GM12878 (cell line): ENCODE results near the gene DDIT4. TPM values are rescaled to one million over a fixed set of nuclear protein-coding genes. Genes with fewer than 3 reads are reported as not detected.

Experiments
- HCFC1 ChIP-seq: fragments of 150-350 bp; IDR thresholded peaks from 2 replicates; pipeline ENCODE4 v1.6.1; 2014; ENCODE audit warnings: low read length
- IKZF2 ChIP-seq, 2 experiments: fragments of 450-650 bp; IDR thresholded peaks; 2 replicates each; pipeline ENCODE4 v1.6.1; 2017; ENCODE audit warnings: mild to moderate bottlenecking in 2 of 2, moderate library complexity in 2 of 2
- NFYA ChIP-seq: IDR thresholded peaks from 2 replicates; pipeline ENCODE4 v1.6.1; 2011; ENCODE audit warnings: low read depth, mild to moderate bottlenecking, low read length, improper control_type of control experiment, borderline replicate concordance
- polyA plus RNA-seq, 11 experiments: library from polyadenylated mRNA; depleted of rRNA in 4 of 11; unstranded in 6 of 11; stranded (reverse) in 5 of 11; fragments of >200 nt; fragmentation: Nextera tagmentation in 4 of 11; fragmentation: Illumina TruSeq in 1 of 11; extraction: Ambion mirVana in 4 of 11; extraction: Trizol in 1 of 11; gene quantifications; 1 replicate in 1 of 11; 2 replicates in 10 of 11; pipeline versions ENCODE4 v1.2.1 to v1.2.3, GENCODE V29; 2011 to 2016; ENCODE audit warnings: inconsistent platforms in 2 of 11, missing spikeins in 2 of 11, low read depth in 1 of 11
- total RNA-seq, 4 experiments: library from RNA; depleted of rRNA in 3 of 4; stranded (reverse); fragments of >200 nt in 3 of 4; fragmentation: Illumina TruSeq in 1 of 4; extraction: Trizol in 1 of 4; gene quantifications; 2 replicates each; pipeline versions ENCODE4 v1.2.1 to v1.2.3, GENCODE V29; 2013 to 2021
- TF ChIP-seq, protein P1 (sequence below): fragments of 450-650 bp; IDR thresholded peaks from 2 replicates; pipeline ENCODE4 v1.6.1; 2018; ENCODE audit warnings: borderline replicate concordance, mild to moderate bottlenecking; ENCODE audit not compliant: partially characterized antibody
- TF ChIP-seq, protein P2 (sequence below): fragments of 450-650 bp; IDR thresholded peaks from 2 replicates; pipeline ENCODE4 v1.6.1; 2017; ENCODE audit warnings: borderline replicate concordance
- TF ChIP-seq, protein P3 (sequence below): fragments of 450-650 bp; IDR thresholded peaks from 2 replicates; pipeline ENCODE4 v1.6.1; 2016; ENCODE audit warnings: mild to moderate bottlenecking
- TF ChIP-seq, protein P4 (sequence below): IDR thresholded peaks from 2 replicates; pipeline ENCODE4 v1.6.1; 2011; ENCODE audit warnings: mild to moderate bottlenecking, low read depth, low read length, moderate library complexity; ENCODE audit not compliant: insufficient replicate concordance
- TF ChIP-seq, protein P5 (sequence below): fragments of 450-650 bp; IDR thresholded peaks from 2 replicates; pipeline ENCODE4 v1.6.1; 2017; ENCODE audit warnings: mild to moderate bottlenecking, moderate library complexity

The DDIT4 gene
- total and polyA plus RNA-seq, 10 of the 15 experiments (the other 5 are each of a cell fraction or from before 2014, with no cell fraction given), result 2.1 to 277 (median 183) TPM

DNA sequence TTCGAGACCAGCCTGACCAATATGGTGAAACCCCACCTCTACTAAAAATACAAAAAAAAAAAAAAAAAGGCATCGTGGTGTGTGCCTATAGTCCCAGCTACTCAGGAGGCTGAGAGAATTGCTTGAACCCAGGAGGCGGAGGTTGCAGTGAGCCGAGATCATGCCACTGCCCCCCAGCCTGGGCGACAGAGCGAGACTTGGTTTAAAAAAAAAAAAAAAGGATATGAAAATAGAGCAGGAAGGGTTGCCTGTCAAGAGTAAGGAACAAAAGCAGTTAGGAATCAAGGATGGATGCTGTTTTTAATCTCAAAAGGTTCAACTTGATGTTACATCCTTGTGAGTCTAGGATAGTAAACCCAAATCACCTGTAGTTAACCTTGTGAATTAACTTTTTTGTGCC is 45.9 kb upstream of the DDIT4 start (continued):
- TF ChIP-seq, protein P1, sequence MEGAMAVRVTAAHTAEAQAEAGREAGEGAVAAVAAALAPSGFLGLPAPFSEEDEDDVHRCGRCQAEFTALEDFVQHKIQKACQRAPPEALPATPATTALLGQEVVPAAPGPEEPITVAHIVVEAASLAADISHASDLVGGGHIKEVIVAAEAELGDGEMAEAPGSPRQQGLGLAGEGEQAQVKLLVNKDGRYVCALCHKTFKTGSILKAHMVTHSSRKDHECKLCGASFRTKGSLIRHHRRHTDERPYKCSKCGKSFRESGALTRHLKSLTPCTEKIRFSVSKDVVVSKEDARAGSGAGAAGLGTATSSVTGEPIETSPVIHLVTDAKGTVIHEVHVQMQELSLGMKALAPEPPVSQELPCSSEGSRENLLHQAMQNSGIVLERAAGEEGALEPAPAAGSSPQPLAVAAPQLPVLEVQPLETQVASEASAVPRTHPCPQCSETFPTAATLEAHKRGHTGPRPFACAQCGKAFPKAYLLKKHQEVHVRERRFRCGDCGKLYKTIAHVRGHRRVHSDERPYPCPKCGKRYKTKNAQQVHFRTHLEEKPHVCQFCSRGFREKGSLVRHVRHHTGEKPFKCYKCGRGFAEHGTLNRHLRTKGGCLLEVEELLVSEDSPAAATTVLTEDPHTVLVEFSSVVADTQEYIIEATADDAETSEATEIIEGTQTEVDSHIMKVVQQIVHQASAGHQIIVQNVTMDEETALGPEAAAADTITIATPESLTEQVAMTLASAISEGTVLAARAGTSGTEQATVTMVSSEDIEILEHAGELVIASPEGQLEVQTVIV, result no peak
- TF ChIP-seq, protein P2, sequence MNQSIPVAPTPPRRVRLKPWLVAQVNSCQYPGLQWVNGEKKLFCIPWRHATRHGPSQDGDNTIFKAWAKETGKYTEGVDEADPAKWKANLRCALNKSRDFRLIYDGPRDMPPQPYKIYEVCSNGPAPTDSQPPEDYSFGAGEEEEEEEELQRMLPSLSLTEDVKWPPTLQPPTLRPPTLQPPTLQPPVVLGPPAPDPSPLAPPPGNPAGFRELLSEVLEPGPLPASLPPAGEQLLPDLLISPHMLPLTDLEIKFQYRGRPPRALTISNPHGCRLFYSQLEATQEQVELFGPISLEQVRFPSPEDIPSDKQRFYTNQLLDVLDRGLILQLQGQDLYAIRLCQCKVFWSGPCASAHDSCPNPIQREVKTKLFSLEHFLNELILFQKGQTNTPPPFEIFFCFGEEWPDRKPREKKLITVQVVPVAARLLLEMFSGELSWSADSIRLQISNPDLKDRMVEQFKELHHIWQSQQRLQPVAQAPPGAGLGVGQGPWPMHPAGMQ, result no peak
- TF ChIP-seq NFYA, result no peak
- TF ChIP-seq, protein P3, sequence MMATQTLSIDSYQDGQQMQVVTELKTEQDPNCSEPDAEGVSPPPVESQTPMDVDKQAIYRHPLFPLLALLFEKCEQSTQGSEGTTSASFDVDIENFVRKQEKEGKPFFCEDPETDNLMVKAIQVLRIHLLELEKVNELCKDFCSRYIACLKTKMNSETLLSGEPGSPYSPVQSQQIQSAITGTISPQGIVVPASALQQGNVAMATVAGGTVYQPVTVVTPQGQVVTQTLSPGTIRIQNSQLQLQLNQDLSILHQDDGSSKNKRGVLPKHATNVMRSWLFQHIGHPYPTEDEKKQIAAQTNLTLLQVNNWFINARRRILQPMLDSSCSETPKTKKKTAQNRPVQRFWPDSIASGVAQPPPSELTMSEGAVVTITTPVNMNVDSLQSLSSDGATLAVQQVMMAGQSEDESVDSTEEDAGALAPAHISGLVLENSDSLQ, result no peak
- TF ChIP-seq, protein P4, sequence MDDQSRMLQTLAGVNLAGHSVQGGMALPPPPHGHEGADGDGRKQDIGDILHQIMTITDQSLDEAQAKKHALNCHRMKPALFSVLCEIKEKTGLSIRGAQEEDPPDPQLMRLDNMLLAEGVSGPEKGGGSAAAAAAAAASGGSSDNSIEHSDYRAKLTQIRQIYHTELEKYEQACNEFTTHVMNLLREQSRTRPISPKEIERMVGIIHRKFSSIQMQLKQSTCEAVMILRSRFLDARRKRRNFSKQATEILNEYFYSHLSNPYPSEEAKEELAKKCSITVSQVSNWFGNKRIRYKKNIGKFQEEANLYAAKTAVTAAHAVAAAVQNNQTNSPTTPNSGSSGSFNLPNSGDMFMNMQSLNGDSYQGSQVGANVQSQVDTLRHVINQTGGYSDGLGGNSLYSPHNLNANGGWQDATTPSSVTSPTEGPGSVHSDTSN, result no peak
- TF ChIP-seq, protein P5, sequence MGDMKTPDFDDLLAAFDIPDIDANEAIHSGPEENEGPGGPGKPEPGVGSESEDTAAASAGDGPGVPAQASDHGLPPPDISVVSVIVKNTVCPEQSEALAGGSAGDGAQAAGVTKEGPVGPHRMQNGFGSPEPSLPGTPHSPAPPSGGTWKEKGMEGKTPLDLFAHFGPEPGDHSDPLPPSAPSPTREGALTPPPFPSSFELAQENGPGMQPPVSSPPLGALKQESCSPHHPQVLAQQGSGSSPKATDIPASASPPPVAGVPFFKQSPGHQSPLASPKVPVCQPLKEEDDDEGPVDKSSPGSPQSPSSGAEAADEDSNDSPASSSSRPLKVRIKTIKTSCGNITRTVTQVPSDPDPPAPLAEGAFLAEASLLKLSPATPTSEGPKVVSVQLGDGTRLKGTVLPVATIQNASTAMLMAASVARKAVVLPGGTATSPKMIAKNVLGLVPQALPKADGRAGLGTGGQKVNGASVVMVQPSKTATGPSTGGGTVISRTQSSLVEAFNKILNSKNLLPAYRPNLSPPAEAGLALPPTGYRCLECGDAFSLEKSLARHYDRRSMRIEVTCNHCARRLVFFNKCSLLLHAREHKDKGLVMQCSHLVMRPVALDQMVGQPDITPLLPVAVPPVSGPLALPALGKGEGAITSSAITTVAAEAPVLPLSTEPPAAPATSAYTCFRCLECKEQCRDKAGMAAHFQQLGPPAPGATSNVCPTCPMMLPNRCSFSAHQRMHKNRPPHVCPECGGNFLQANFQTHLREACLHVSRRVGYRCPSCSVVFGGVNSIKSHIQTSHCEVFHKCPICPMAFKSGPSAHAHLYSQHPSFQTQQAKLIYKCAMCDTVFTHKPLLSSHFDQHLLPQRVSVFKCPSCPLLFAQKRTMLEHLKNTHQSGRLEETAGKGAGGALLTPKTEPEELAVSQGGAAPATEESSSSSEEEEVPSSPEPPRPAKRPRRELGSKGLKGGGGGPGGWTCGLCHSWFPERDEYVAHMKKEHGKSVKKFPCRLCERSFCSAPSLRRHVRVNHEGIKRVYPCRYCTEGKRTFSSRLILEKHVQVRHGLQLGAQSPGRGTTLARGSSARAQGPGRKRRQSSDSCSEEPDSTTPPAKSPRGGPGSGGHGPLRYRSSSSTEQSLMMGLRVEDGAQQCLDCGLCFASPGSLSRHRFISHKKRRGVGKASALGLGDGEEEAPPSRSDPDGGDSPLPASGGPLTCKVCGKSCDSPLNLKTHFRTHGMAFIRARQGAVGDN, result no peak
- no peak for TF ChIP-seq HCFC1
- no peak for TF ChIP-seq IKZF2 (IDR thresholded peaks at IDR 0.05)
